Upper lobe of left lung (tissue), 6 donors: ENCODE results near the gene TOMM7. TPM values are rescaled to one million over a fixed set of nuclear protein-coding genes. Genes with fewer than 3 reads are reported as not detected.

Source experiments
- ATAC-seq, 2 donors: fragments of 200-7000 bp; cut with Tn5 transposase; one replicate each; pipeline ENCODE4 v1.9.1; 2022; ENCODE audit warnings: mild to moderate bottlenecking in 2 of 2, moderate library complexity in 2 of 2; ENCODE audit not compliant: low FRiP score in 2 of 2
- DNase-seq, 2 donors: peaks; one replicate each; pipeline ENCODE4 v3.0.0-alpha.2; 2019 to 2020
- H3K27ac ChIP-seq, 4 donors: fragments of 200-600 bp; sonication (generic); one replicate each; pipeline ENCODE4 v1.5.1; 2016 to 2019
- H3K27me3 ChIP-seq, 4 donors: fragments of 200-600 bp; sonication (generic); one replicate each; pipeline ENCODE4 v1.5.1; 2017 to 2019
- H3K36me3 ChIP-seq, 4 donors: fragments of 200-600 bp; sonication (generic); one replicate each; pipeline ENCODE4 v1.5.1; 2016 to 2019
- H3K4me1 ChIP-seq, 4 donors: fragments of 200-600 bp; sonication (generic); one replicate each; pipeline ENCODE4 v1.5.1; 2018 to 2019
- H3K4me3 ChIP-seq, 4 donors: fragments of 200-600 bp; sonication (generic); one replicate each; pipeline ENCODE4 v1.5.1; 2017 to 2019; ENCODE audit warnings: mild to moderate bottlenecking in 2 of 4, moderate library complexity in 1 of 4
- H3K9me3 ChIP-seq, 4 donors: fragments of 200-600 bp; sonication (generic); one replicate each; pipeline ENCODE4 v1.5.1; 2018 to 2019
- CTCF ChIP-seq, 6 experiments: fragments of 450-650 bp in 4 of 6; fragments of 200-600 bp in 2 of 6; sonication (generic) in 2 of 6; IDR thresholded peaks; one replicate each; pipeline ENCODE4 v1.5.1; 2016 to 2019; ENCODE audit warnings: antibody characterized with exemption in 6 of 6
- EP300 ChIP-seq, 4 donors: sonication (generic); formaldehyde crosslinking; IDR thresholded peaks; one replicate each; pipeline ENCODE4 v1.5.1; 2017; ENCODE audit warnings: antibody characterized with exemption in 4 of 4, control low read depth in 2 of 4
- POLR2A ChIP-seq, 4 donors: fragments of 450-650 bp; IDR thresholded peaks; one replicate each; pipeline ENCODE4 v1.5.1; 2016 to 2017; ENCODE audit warnings: antibody characterized with exemption in 4 of 4, mild to moderate bottlenecking in 2 of 4
- POLR2AphosphoS5 ChIP-seq, 2 donors: sonication (generic); formaldehyde crosslinking; IDR thresholded peaks; one replicate each; pipeline ENCODE4 v1.5.1; 2017; ENCODE audit warnings: antibody characterized with exemption in 2 of 2
- WGBS, 2 donors: methylation state at CpG; one replicate each; pipeline ENCODE4 v1.1.5; 2017 to 2018; 5-methylcytosine and 5-hydroxymethylcytosine counted together
- total RNA-seq, 6 donors: library from RNA; depleted of rRNA in 4 of 6; stranded (reverse); fragments of >200 nt in 4 of 6; gene quantifications; one replicate each; pipeline versions ENCODE4 v1.1.0 to v1.2.1, GENCODE V29; 2016 to 2021
- donor health status: DM: no; HTN: no; CAD: no; lungs with moderate emphysema.
- donor health status: DM: no; HTN: yes; CAD: no; lungs with severe emphysema.

The TOMM7 gene
- total RNA-seq, 6 donors from 2014 or later: 42.4 to 387 (median 171) TPM

DNA sequence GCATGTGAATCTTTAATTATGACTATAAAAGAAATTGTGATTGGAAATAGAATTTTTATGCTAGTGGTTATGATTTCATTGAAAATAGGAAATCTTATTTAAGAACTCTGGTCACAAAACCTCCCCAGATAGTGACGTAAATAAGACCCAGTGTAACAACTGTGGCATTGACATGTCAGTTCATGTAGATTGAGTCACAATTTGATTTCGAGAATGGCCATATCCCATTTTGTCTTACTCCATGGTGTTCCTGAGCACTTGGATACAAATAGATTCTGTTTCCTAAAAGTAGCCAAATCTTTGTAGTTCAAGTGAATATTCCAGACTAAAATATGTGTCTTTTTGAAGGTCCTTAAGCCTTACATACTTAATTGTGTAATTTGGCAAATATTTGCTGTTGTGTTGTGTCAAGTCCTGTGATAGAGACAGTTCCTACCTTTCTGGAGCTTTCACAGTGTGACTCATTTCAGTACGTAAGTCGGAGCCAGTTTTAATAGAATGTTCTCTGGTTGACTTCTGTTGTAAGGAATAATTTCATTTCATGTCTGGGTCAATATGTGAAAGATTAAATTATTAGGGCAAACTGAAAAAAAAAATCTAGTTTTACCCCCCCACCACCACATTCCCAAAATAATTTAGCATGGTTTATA lies 37.1 kb upstream of the TOMM7 start:
- no peak overlapping the region for H3K4me3 ChIP-seq
- H3K4me1 ChIP-seq: peaks cover 0 to 31% (median 29%) of the 10 kb centered on the region in 4 donors
- H3K36me3 ChIP-seq: peaks cover 0 to 31% (median 0%) of the 10 kb centered on the region in 4 donors
- H3K9me3 ChIP-seq: no peaks in the 10 kb centered on the region
- peak overlapping the region in 1 of 4 donors; percentile 18 for H3K27ac ChIP-seq
- TF ChIP-seq POLR2A (IDR thresholded peaks at IDR 0.05) (no peak), POLR2AphosphoS5 (IDR thresholded peaks at IDR 0.05) (no peak), CTCF (IDR thresholded peaks at IDR 0.05) (no peak), EP300 (IDR thresholded peaks at IDR 0.05) (no peak)
- ATAC-seq: peak in 1 of 2 donors; percentile 57
- no peak for DNase-seq
- WGBS, 2 donors: 69 to 76% methylated on average over 4 of the region's 4 CpGs
- no peaks in the 10 kb centered on the region for H3K27me3 ChIP-seq

- H3K27ac ChIP-seq: peak overlapping the region in 3 of 4 donors; percentile 18 to 28 (median 28)
Observed at GRCh38 chr7:22858640-22859561, 36.3 kb upstream of the TOMM7 start.

GRCh38 chr7:22858274-22858639 lies 35.6 kb upstream of the TOMM7 start:
- TF ChIP-seq POLR2A (IDR thresholded peaks at IDR 0.05) (no peak), EP300 (IDR thresholded peaks at IDR 0.05) (no peak), CTCF (IDR thresholded peaks at IDR 0.05) (no peak), POLR2AphosphoS5 (IDR thresholded peaks at IDR 0.05) (no peak)
- Histone ChIP-seq H3K4me3 (no peak overlapping the region), H3K27me3 (no peaks in the 10 kb centered on the region), H3K27ac (peak overlapping the region in 3 of 4 donors; percentile 18 to 28 (median 28)), H3K9me3 (no peaks in the 10 kb centered on the region), H3K36me3 (peaks cover 0 to 31% (median 0%) of the 10 kb centered on the region in 4 donors), H3K4me1 (peaks cover 3 to 34% (median 30%) of the 10 kb centered on the region in 4 donors)
- ATAC-seq (no peak), DNase-seq (no peak)
- 76 to 79% methylated on average over 1 of the region's 1 CpG for WGBS, 2 donors

More at GRCh38 chr7:22858640-22859561, 36.3 kb upstream of the TOMM7 start:
- Histone ChIP-seq H3K4me1 (peaks cover 0 to 33% (median 29%) of the 10 kb centered on the region in 4 donors), H3K27me3 (no peaks in the 10 kb centered on the region), H3K36me3 (peaks cover 0 to 31% (median 0%) of the 10 kb centered on the region in 4 donors), H3K4me3 (no peak overlapping the region), H3K9me3 (no peaks in the 10 kb centered on the region)
- WGBS, 2 donors: 72 to 82% methylated on average over 10 of the region's 10 CpGs
- TF ChIP-seq POLR2AphosphoS5 (IDR thresholded peaks at IDR 0.05) (peak in 1 of 2 donors; percentile 8), POLR2A (IDR thresholded peaks at IDR 0.05) (no peak)
- DNase-seq (peak in 1 of 2 donors; percentile 49), ATAC-seq (peak; percentile 52 to 65)

- H3K27ac ChIP-seq: peak overlapping the region in 1 of 4 donors; percentile 88
- DNase-seq: no peak
- H3K4me3 ChIP-seq: no peak overlapping the region
- 68 to 89% methylated on average over 2 of the region's 2 CpGs for WGBS, 2 donors
- no peaks in the 10 kb centered on the region for H3K9me3 ChIP-seq
- H3K4me1 ChIP-seq: peaks cover 3 to 34% (median 30%) of the 10 kb centered on the region in 4 donors
- TF ChIP-seq POLR2A (IDR thresholded peaks at IDR 0.05): no peak
- no peak for TF ChIP-seq POLR2AphosphoS5 (IDR thresholded peaks at IDR 0.05)
- no peak for TF ChIP-seq CTCF (IDR thresholded peaks at IDR 0.05)
- TF ChIP-seq EP300 (IDR thresholded peaks at IDR 0.05): no peak
- H3K36me3 ChIP-seq: peaks cover 0 to 31% (median 0%) of the 10 kb centered on the region in 4 donors
- ATAC-seq: no peak
- no peaks in the 10 kb centered on the region for H3K27me3 ChIP-seq
Observed at GRCh38 chr7:22856416-22856815, 33.8 kb upstream of the TOMM7 start.

GRCh38 chr7:22855049-22855392 lies 32.4 kb upstream of the TOMM7 start:
- TF ChIP-seq CTCF (IDR thresholded peaks at IDR 0.05) (no peak), POLR2AphosphoS5 (IDR thresholded peaks at IDR 0.05) (no peak), EP300 (IDR thresholded peaks at IDR 0.05) (no peak), POLR2A (IDR thresholded peaks at IDR 0.05) (no peak)
- no peak for ATAC-seq
- H3K9me3 ChIP-seq: no peaks in the 10 kb centered on the region
- peaks cover 0 to 20% (median 0%) of the 10 kb centered on the region in 4 donors for H3K36me3 ChIP-seq
- DNase-seq: no peak
- peaks cover 3 to 29% (median 28%) of the 10 kb centered on the region in 4 donors for H3K4me1 ChIP-seq
- H3K4me3 ChIP-seq: peak overlapping the region; percentile 59 to 84 (median 69)
- H3K27me3 ChIP-seq: no peaks in the 10 kb centered on the region
- peak overlapping the region; percentile 79 to 95 (median 90) for H3K27ac ChIP-seq
- 48 to 49% methylated on average over 9 of the region's 9 CpGs for WGBS, 2 donors
